Lower leg skin (tissue), 4 donors: Measurements from ENCODE around the gene AIG1. TPM values are rescaled to one million over a fixed set of nuclear protein-coding genes. Genes with fewer than 3 reads are reported as not detected.

ENCODE experiments used
- DNase-seq, 2 donors: peaks; one replicate each; pipeline ENCODE4 v3.0.0-alpha.2; 2019; ENCODE audit warnings: low spot score in 2 of 2
- H3K4me3 ChIP-seq: fragments of 200-600 bp; sonication (generic); 2 replicates; pipeline ENCODE4 v1.5.1; 2017; ENCODE audit warnings: mild to moderate bottlenecking, low read depth; ENCODE audit not compliant: poor library complexity, severe bottlenecking
- CTCF ChIP-seq, 3 donors: fragments of 450-650 bp; IDR thresholded peaks; one replicate each; pipeline ENCODE4 v1.5.1; 2016; ENCODE audit warnings: antibody characterized with exemption in 3 of 3, mild to moderate bottlenecking in 3 of 3, moderate library complexity in 2 of 3
- POLR2A ChIP-seq, 2 donors: fragments of 450-650 bp; IDR thresholded peaks; one replicate each; pipeline ENCODE4 v1.6.1; 2016 to 2017; ENCODE audit warnings: antibody characterized with exemption in 2 of 2, mild to moderate bottlenecking in 1 of 2, moderate library complexity in 1 of 2
- WGBS, 2 donors: methylation state at CpG; one replicate each; pipeline ENCODE4 v1.1.5; 2018; 5-methylcytosine and 5-hydroxymethylcytosine counted together
- intact Hi-C: fragments of 100-400 bp; cut with DNase I; formaldehyde crosslinking; loops from one replicate; pipeline ENCODE4 v1.15.0; 2023; ENCODE audit warnings: low total_unique reads
- total RNA-seq, 4 donors: library from RNA; depleted of rRNA; stranded (reverse); fragments of >200 nt; gene quantifications; one replicate each; pipeline ENCODE4 v1.1.0, GENCODE V29; 2016

Gene AIG1
- total RNA-seq, 4 donors from 2014 or later, result 12.2 to 21.4 (median 16.0) TPM

- no peak overlapping the region for H3K4me3 ChIP-seq
- WGBS, 2 donors, result 87 to 100% methylated on average over 1 of the region's 1 CpG
- DNase-seq, result no peak
- TF ChIP-seq CTCF (IDR thresholded peaks at IDR 0.05) (no peak), POLR2A (IDR thresholded peaks at IDR 0.05) (no peak)
- intact Hi-C loops, result no loop called here
Measured at GRCh38 chr6:143150281-143150680, 89.6 kb downstream of the AIG1 start.

- DNase-seq, result no peak
- 94% methylated on average over 3 of the region's 3 CpGs for WGBS, 2 donors
- H3K4me3 ChIP-seq, result no peak overlapping the region
- TF ChIP-seq CTCF (IDR thresholded peaks at IDR 0.05) (no peak), POLR2A (IDR thresholded peaks at IDR 0.05) (no peak)
- intact Hi-C loops, result no loop called here
Measured at GRCh38 chr6:143151381-143151780, 90.7 kb downstream of the AIG1 start.

DNA sequence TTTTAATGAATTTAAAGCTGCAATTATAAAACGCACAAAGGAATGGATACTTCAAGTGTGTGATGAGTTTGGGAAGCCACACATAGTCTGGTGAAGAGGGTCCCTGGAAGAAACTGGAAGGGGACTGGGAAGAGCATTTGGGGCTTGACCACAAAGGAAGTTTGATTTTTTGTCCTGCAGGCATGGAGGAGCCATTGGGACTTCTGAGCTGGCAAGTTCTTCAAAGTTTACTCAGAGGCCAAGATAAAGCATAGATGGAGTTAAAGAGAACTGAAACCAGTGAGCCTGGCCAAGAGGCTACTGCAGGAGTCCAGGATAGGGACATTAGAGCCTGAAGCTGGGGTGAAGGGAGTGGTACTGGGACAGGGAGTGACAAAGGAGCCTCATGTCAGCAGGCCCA, 95.0 kb downstream of the AIG1 start:
- TF ChIP-seq POLR2A (IDR thresholded peaks at IDR 0.05) (no peak), CTCF (IDR thresholded peaks at IDR 0.05) (no peak)
- intact Hi-C loops, result no loop called here
- no peak overlapping the region for H3K4me3 ChIP-seq
- DNase-seq, result no peak
- WGBS, 2 donors, result 90 to 100% methylated on average over 1 of the region's 1 CpG

DNA sequence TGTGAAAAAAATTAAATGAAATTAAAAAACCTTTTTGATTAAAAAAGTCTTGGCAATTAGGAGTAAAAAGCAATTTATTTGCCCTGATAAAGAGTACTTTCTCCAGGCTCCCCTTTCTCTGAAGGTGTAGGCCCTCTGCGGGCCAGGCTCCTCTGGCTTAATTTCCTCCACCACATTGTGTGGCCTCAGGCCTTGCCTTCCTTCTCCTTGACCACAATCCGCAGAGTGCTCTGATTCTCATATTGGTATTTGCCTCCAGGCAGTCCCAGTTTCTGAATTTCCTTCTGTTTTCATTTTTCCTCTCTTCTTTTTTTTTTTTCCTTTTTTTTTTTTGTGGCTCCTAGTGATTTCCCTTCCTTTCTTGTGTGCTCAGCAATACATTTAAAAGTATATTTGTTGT, 96.4 kb downstream of the AIG1 start:
- no peak for DNase-seq
- 69 to 85% methylated on average over 2 of the region's 2 CpGs for WGBS, 2 donors
- TF ChIP-seq POLR2A (IDR thresholded peaks at IDR 0.05) (no peak), CTCF (IDR thresholded peaks at IDR 0.05) (no peak)
- intact Hi-C loops, result no loop called here
- H3K4me3 ChIP-seq, result no peak overlapping the region

- 51 to 54% methylated on average over 3 of the region's 3 CpGs for WGBS, 2 donors
- no peak overlapping the region for H3K4me3 ChIP-seq
- DNase-seq, result no peak
- intact Hi-C loops, result no loop called here
- TF ChIP-seq CTCF (IDR thresholded peaks at IDR 0.05), result no peak
- no peak for TF ChIP-seq POLR2A (IDR thresholded peaks at IDR 0.05)
Measured at GRCh38 chr6:143158113-143158581, 97.5 kb downstream of the AIG1 start.

DNA sequence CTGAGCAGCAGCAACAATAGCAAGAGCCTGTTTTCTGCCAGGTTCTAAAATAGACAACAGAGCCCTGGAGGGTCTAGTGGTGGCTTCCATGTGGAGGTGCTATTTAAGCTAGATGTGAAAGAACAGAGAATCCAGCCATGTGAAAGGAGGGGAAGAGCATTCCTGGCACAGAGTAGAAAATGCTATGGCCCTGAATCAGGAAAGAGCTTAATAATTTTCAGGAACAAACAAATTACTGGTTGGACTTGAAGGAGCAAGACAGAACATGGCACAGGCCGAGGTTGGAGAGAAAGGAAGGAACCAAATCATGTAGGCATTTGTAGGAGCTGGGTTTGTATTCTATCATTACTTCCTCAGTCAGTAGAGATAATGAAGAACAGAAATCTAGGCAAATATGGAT, 98.3 kb downstream of the AIG1 start:
- 31 to 47% methylated on average over 1 of the region's 1 CpG for WGBS, 2 donors
- TF ChIP-seq POLR2A (IDR thresholded peaks at IDR 0.05), result no peak
- no peak for TF ChIP-seq CTCF (IDR thresholded peaks at IDR 0.05)
- no peak for DNase-seq
- no peak overlapping the region for H3K4me3 ChIP-seq
- intact Hi-C loops, result no loop called here
